ENCODE measurements around the gene HDAC4.

- TF ChIP-seq CTCF (IDR thresholded peaks at IDR 0.05) (no peak), ZFX (IDR thresholded peaks at IDR 0.05; ENCODE audit: borderline replicate concordance) (no peak)
Observed at GRCh38 chr2:239112127-239112774, 288.6 kb downstream of the HDAC4 start.

Data from 22Rv1 (cell line).